AG04450 (cell line): ENCODE results near the gene MEGF6. TPM values are rescaled to one million over a fixed set of nuclear protein-coding genes. Genes with fewer than 3 reads are reported as not detected.

Experiments
- CTCF ChIA-PET: fragments of 300-600, 350-600 bp; formaldehyde crosslinking; extraction: SDS; loops from one replicate; lab custom pipeline; 2022; ENCODE audit warnings: antibody characterized with exemption, inconsistent platforms; lab: Charles Lee
- POLR2A ChIA-PET: fragments of 350-600 bp; formaldehyde crosslinking; extraction: SDS; loops from one replicate; lab custom pipeline; 2021; ENCODE audit warnings: antibody characterized with exemption, inconsistent platforms; lab: Yijun Ruan, JAX
- DNase-seq: peaks from one replicate; pipeline ENCODE4 v3.0.0-alpha.2; 2011; ENCODE audit warnings: low read depth, low spot score
- H3K27ac ChIP-seq: one replicate; pipeline ENCODE4 v1.5.1; 2012; ENCODE audit warnings: low read depth, low read length, control low read depth
- H3K27me3 ChIP-seq: one replicate; pipeline ENCODE4 v1.6.0; 2012; ENCODE audit warnings: low read length; ENCODE audit not compliant: control insufficient read depth, insufficient read depth
- H3K4me3 ChIP-seq: 2 replicates; pipeline ENCODE4 v1.5.1; 2011; ENCODE audit warnings: mild to moderate bottlenecking, low read depth, low read length, control low read depth
- H3K9me3 ChIP-seq: 2 replicates; pipeline ENCODE4 v1.5.1; 2012; ENCODE audit warnings: low read length; ENCODE audit not compliant: control insufficient read depth, insufficient read depth
- CTCF ChIP-seq: IDR thresholded peaks from 2 replicates; pipeline ENCODE4 v1.5.1; 2011; ENCODE audit warnings: low read depth, low read length, control low read depth, inconsistent platforms
- polyA plus RNA-seq: library from polyadenylated mRNA; depleted of rRNA; stranded (reverse); fragments of >200 nt; gene quantifications from 2 replicates; pipeline ENCODE4 v1.2.3, GENCODE V29; 2011

Gene MEGF6
- polyA plus RNA-seq, 1 experiment, result 0.45 TPM

GRCh38 chr1:3481046-3481445 is 130.3 kb downstream of the MEGF6 start:
- no peak overlapping the region for H3K27ac ChIP-seq
- POLR2A ChIA-PET, result no interaction called here
- H3K4me3 ChIP-seq, result no peak overlapping the region
- DNase-seq, result no peak
- CTCF ChIA-PET, result interaction anchor here (6.1 kb wide), 1 partner anchor 28 kb away, joined by 99 read pairs; no protein-coding TSS in a partner anchor
- no peaks in the 10 kb centered on the region; the same call in 1 of the 2 replicates for H3K9me3 ChIP-seq
- no peak for TF ChIP-seq CTCF
- H3K27me3 ChIP-seq, result peaks cover 3% of the 10 kb centered on the region

- no peak overlapping the region for H3K27ac ChIP-seq
- POLR2A ChIA-PET, result no interaction called here
- H3K9me3 ChIP-seq, result no peaks in the 10 kb centered on the region; the same call in 1 of the 2 replicates
- CTCF ChIA-PET, result interaction anchor here (0.8 kb wide), 1 partner anchor 27 kb away, joined by 4 read pairs; no protein-coding TSS in a partner anchor
- DNase-seq, result no peak
- no peak for TF ChIP-seq CTCF
- H3K27me3 ChIP-seq, result peaks cover 3% of the 10 kb centered on the region
- H3K4me3 ChIP-seq, result no peak overlapping the region
These were observed 131.0 kb downstream of the MEGF6 start for GRCh38 chr1:3480369-3480719.

- ChIA-PET CTCF (interaction anchor here (0.8 to 1.7 kb wide), 2 partner anchors 11 to 26 kb away, joined by 4 to 8 read pairs; no protein-coding TSS in a partner anchor), POLR2A (no interaction called here)
- H3K9me3 ChIP-seq, result no peaks in the 10 kb centered on the region; the same call in 1 of the 2 replicates
- H3K27me3 ChIP-seq, result peaks cover 3% of the 10 kb centered on the region
- DNase-seq, result no peak
- TF ChIP-seq CTCF, result no peak
- no peak overlapping the region for H3K27ac ChIP-seq
- no peak overlapping the region for H3K4me3 ChIP-seq
These were observed 131.6 kb downstream of the MEGF6 start for GRCh38 chr1:3479511-3480368.

- Histone ChIP-seq H3K27me3 (peaks cover 3% of the 10 kb centered on the region), H3K4me3 (no peak overlapping the region), H3K9me3 (no peaks in the 10 kb centered on the region; the same call in 1 of the 2 replicates), H3K27ac (no peak overlapping the region)
- POLR2A ChIA-PET, result no interaction called here
- DNase-seq, result no peak
- CTCF ChIA-PET, result interaction anchor here (1.7 kb wide), 1 partner anchor 13 kb away, joined by 8 read pairs; no protein-coding TSS in a partner anchor
- no peak for TF ChIP-seq CTCF
These were observed 133.1 kb downstream of the MEGF6 start for GRCh38 chr1:3478187-3478586.
